Colonic mucosa (tissue), 4 donors: ENCODE data around the gene CCL25. TPM values are rescaled to one million over a fixed set of nuclear protein-coding genes. Genes with fewer than 3 reads are reported as not detected.

Source experiments
- DNase-seq: peaks from one replicate; pipeline ENCODE4 v3.0.0-alpha.2; 2020
- H3K27ac ChIP-seq: fragments of 200-600 bp; one replicate; pipeline ENCODE4 v1.8.0; 2021
- H3K27me3 ChIP-seq: fragments of 200-600 bp; one replicate; pipeline ENCODE4 v1.8.0; 2021
- H3K36me3 ChIP-seq: fragments of 200-600 bp; one replicate; pipeline ENCODE4 v1.8.0; 2021
- H3K4me1 ChIP-seq: fragments of 200-600 bp; one replicate; pipeline ENCODE4 v1.8.0; 2021; ENCODE audit warnings: mild to moderate bottlenecking
- H3K4me3 ChIP-seq: fragments of 200-600 bp; one replicate; pipeline ENCODE4 v1.8.0; 2021
- H3K9ac ChIP-seq, 2 donors: one replicate each; pipeline ENCODE4 v1.7.0; 2013; ENCODE audit warnings: control low read depth in 2 of 2, low read depth in 2 of 2, low read length in 2 of 2
- H3K9me3 ChIP-seq: fragments of 200-600 bp; one replicate; pipeline ENCODE4 v1.8.0; 2021
- CTCF ChIP-seq: fragments of 200-600 bp; IDR thresholded peaks from one replicate; pipeline ENCODE4 v1.8.0; 2022; ENCODE audit warnings: antibody characterized with exemption, mild to moderate bottlenecking
- intact Hi-C: fragments of 100-400 bp; cut with DNase I; formaldehyde crosslinking; loops from one replicate; pipeline ENCODE4 v1.14.1; 2022
- total RNA-seq, 2 donors: library from RNA; stranded (reverse); fragmentation: NEBNext Ultra II Directional in 1 of 2; extraction: Animal tissue kit (Norgen Biotek cat#: 25700) in 1 of 2; gene quantifications; one replicate each; pipeline ENCODE4 v1.2.1, GENCODE V29; 2021
- donor health status: healthy.
- donor health status: DM: no; HTN: no; CAD: no.
- donor health status: DM: no; HTN: no; CAD: no.

CCL25 gene
- total RNA-seq, 2 donors from 2014 or later = not detected

GRCh38 chr19:8039231-8039630 lies 13.3 kb upstream of the CCL25 start:
- intact Hi-C loops = no loop called here
- no peaks in the 10 kb centered on the region for H3K9me3 ChIP-seq

GRCh38 chr19:8041531-8041931 lies 11.0 kb upstream of the CCL25 start:
- TF ChIP-seq CTCF = no peak
- no peak overlapping the region for H3K27ac ChIP-seq
- H3K36me3 ChIP-seq = no peaks in the 10 kb centered on the region
- no peaks in the 10 kb centered on the region for H3K9me3 ChIP-seq
- DNase-seq = no peak
- no peaks in the 10 kb centered on the region for H3K4me1 ChIP-seq
- intact Hi-C loops = no loop called here
- H3K9ac ChIP-seq = no peak overlapping the region
- no peak overlapping the region for H3K4me3 ChIP-seq
- no peaks in the 10 kb centered on the region for H3K27me3 ChIP-seq

More at GRCh38 chr19:8039231-8039630, 13.3 kb upstream of the CCL25 start:
- Histone ChIP-seq H3K27ac (no peak overlapping the region), H3K27me3 (no peaks in the 10 kb centered on the region), H3K9ac (no peak overlapping the region), H3K36me3 (no peaks in the 10 kb centered on the region), H3K4me1 (no peaks in the 10 kb centered on the region), H3K4me3 (no peak overlapping the region)
- no peak for TF ChIP-seq CTCF
- no peak for DNase-seq

- DNase-seq = no peak
- Histone ChIP-seq H3K4me3 (no peak overlapping the region), H3K9ac (no peak overlapping the region), H3K4me1 (no peaks in the 10 kb centered on the region), H3K27ac (no peak overlapping the region), H3K36me3 (no peaks in the 10 kb centered on the region), H3K27me3 (no peaks in the 10 kb centered on the region), H3K9me3 (no peaks in the 10 kb centered on the region)
- intact Hi-C loops = no loop called here
- TF ChIP-seq CTCF = no peak
These were observed 9.7 kb upstream of the CCL25 start for GRCh38 chr19:8042900-8043299.

- no peak for DNase-seq
- Histone ChIP-seq H3K4me3 (no peak overlapping the region), H3K9me3 (no peaks in the 10 kb centered on the region), H3K9ac (no peak overlapping the region), H3K36me3 (no peaks in the 10 kb centered on the region), H3K4me1 (no peaks in the 10 kb centered on the region), H3K27ac (no peak overlapping the region), H3K27me3 (no peaks in the 10 kb centered on the region)
- intact Hi-C loops = no loop called here
- TF ChIP-seq CTCF = no peak
These were observed 8.5 kb upstream of the CCL25 start for GRCh38 chr19:8044018-8044417.

GRCh38 chr19:8045872-8046568 lies 6.5 kb upstream of the CCL25 start:
- Histone ChIP-seq H3K27me3 (no peaks in the 10 kb centered on the region), H3K4me1 (peaks cover 6% of the 10 kb centered on the region), H3K9me3 (no peaks in the 10 kb centered on the region), H3K4me3 (no peak overlapping the region), H3K27ac (no peak overlapping the region), H3K9ac (no peak overlapping the region), H3K36me3 (no peaks in the 10 kb centered on the region)
- TF ChIP-seq CTCF = no peak
- DNase-seq = no peak
- intact Hi-C loops = no loop called here
